Measurements from ENCODE around the gene ZSCAN9.

- TF ChIP-seq CTCF (IDR thresholded peaks at IDR 0.05) (no peak), POLR2A (IDR thresholded peaks at IDR 0.05) (no peak)
Measured at GRCh38 chr6:28206928-28207509, 18.1 kb upstream of the ZSCAN9 start.
